NT2/D1 (cell line): ENCODE results near the gene OTOG.

Experiments used
- DNase-seq: peaks from one replicate; pipeline ENCODE4 v3.0.0-alpha.2; 2011; ENCODE audit warnings: low read depth, low spot score
- H3K27me3 ChIP-seq: 2 replicates; pipeline ENCODE4 v1.6.0; 2011; ENCODE audit warnings: mild to moderate bottlenecking; ENCODE audit not compliant: insufficient read length, insufficient read depth
- H3K36me3 ChIP-seq: 2 replicates; pipeline ENCODE4 v1.6.1; 2011; ENCODE audit warnings: mild to moderate bottlenecking, low read length, mixed read lengths; ENCODE audit not compliant: insufficient read depth, insufficient read length
- H3K4me1 ChIP-seq: 2 replicates; pipeline ENCODE4 v1.5.1; 2011; ENCODE audit not compliant: insufficient read depth, insufficient read length
- H3K4me3 ChIP-seq: 2 replicates; pipeline ENCODE4 v1.5.1; 2011; ENCODE audit warnings: low read depth; ENCODE audit not compliant: insufficient read length
- H3K9ac ChIP-seq: 2 replicates; pipeline ENCODE4 v1.6.0; 2011; ENCODE audit warnings: low read depth; ENCODE audit not compliant: insufficient read length
- H3K9me3 ChIP-seq: 2 replicates; pipeline ENCODE4 v1.5.1; 2011; ENCODE audit warnings: mild to moderate bottlenecking, low read length; ENCODE audit not compliant: insufficient read depth
- SUZ12 ChIP-seq: IDR thresholded peaks from 2 replicates; pipeline ENCODE4 v1.6.1; 2011; ENCODE audit not compliant: insufficient read length, insufficient read depth; ENCODE audit errors: extremely low read depth
- YY1 ChIP-seq: IDR thresholded peaks from 2 replicates; pipeline ENCODE4 v1.6.1; 2011; ENCODE audit not compliant: insufficient read length, insufficient read depth
- ZNF274 ChIP-seq: IDR thresholded peaks from 2 replicates; pipeline ENCODE4 v1.6.1; 2011; ENCODE audit warnings: mild to moderate bottlenecking, low read depth, low read length

Gene OTOG

GRCh38 chr11:17590463-17590862 lies 43.4 kb downstream of the OTOG start:
- no peak for DNase-seq
- TF ChIP-seq YY1 (no peak), SUZ12 (no peak), ZNF274 (no peak)
- H3K9ac ChIP-seq, result no peak overlapping the region
- peaks cover 23% of the 10 kb centered on the region for H3K27me3 ChIP-seq
- H3K4me3 ChIP-seq, result no peak overlapping the region
- no peaks in the 10 kb centered on the region for H3K4me1 ChIP-seq
- peaks cover 15% of the 10 kb centered on the region; the same call in 1 of the 2 replicates for H3K9me3 ChIP-seq
- no peaks in the 10 kb centered on the region for H3K36me3 ChIP-seq

- H3K36me3 ChIP-seq, result no peaks in the 10 kb centered on the region
- no peak for DNase-seq
- peaks cover 15% of the 10 kb centered on the region; the same call in 1 of the 2 replicates for H3K9me3 ChIP-seq
- no peaks in the 10 kb centered on the region for H3K4me1 ChIP-seq
- peaks cover 24% of the 10 kb centered on the region for H3K27me3 ChIP-seq
- no peak for TF ChIP-seq ZNF274
- TF ChIP-seq YY1, result no peak
- no peak for TF ChIP-seq SUZ12
- H3K9ac ChIP-seq, result no peak overlapping the region
- no peak overlapping the region for H3K4me3 ChIP-seq
These were observed 44.2 kb downstream of the OTOG start for GRCh38 chr11:17591293-17591692.

GRCh38 chr11:17593466-17594245 lies 46.6 kb downstream of the OTOG start:
- TF ChIP-seq ZNF274, result no peak
- no peak for TF ChIP-seq SUZ12
- no peak for TF ChIP-seq YY1
- Histone ChIP-seq H3K36me3 (no peaks in the 10 kb centered on the region), H3K27me3 (peaks cover 27% of the 10 kb centered on the region), H3K9me3 (peaks cover 15% of the 10 kb centered on the region; the same call in 1 of the 2 replicates), H3K4me1 (no peaks in the 10 kb centered on the region), H3K4me3 (no peak overlapping the region), H3K9ac (no peak overlapping the region)
- DNase-seq, result no peak

DNA sequence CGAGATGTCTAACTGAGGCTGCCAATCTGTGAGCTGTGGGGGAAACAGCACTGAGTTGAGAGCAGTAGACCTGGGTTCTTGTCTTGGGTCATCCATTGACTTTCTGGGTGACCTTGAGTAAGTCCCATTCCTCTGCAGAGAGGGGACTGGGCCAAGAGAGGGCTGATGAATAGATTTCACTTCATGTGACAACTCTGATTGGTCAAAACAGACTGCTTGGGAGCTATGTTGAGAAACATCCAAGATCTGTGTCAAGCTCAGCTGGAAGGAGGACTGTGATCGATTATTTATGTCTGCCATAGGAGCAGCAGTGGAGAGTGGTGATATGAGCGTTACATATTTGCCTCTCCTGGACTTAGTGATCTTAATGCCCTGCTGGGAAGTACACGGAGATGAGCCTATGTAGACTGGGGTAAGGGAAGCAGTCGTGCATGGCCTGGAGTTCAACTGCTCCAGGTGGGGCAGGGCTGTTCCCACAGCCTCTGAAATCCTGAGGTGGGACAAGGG lies 47.7 kb downstream of the OTOG start:
- H3K9ac ChIP-seq, result no peak overlapping the region
- H3K4me3 ChIP-seq, result no peak overlapping the region
- no peak for DNase-seq
- H3K36me3 ChIP-seq, result no peaks in the 10 kb centered on the region
- no peaks in the 10 kb centered on the region for H3K4me1 ChIP-seq
- peaks cover 15% of the 10 kb centered on the region; the same call in 1 of the 2 replicates for H3K9me3 ChIP-seq
- H3K27me3 ChIP-seq, result peaks cover 27% of the 10 kb centered on the region
- TF ChIP-seq ZNF274, result no peak
- TF ChIP-seq SUZ12, result no peak
- TF ChIP-seq YY1, result no peak

- no peak for TF ChIP-seq YY1
- TF ChIP-seq SUZ12, result no peak
- no peak for TF ChIP-seq ZNF274
- Histone ChIP-seq H3K9me3 (peaks cover 15% of the 10 kb centered on the region; the same call in 1 of the 2 replicates), H3K4me3 (no peak overlapping the region), H3K9ac (no peak overlapping the region), H3K36me3 (no peaks in the 10 kb centered on the region), H3K4me1 (no peaks in the 10 kb centered on the region), H3K27me3 (peaks cover 31% of the 10 kb centered on the region)
- no peak for DNase-seq
These were observed 48.7 kb downstream of the OTOG start for GRCh38 chr11:17595526-17596309.

DNA sequence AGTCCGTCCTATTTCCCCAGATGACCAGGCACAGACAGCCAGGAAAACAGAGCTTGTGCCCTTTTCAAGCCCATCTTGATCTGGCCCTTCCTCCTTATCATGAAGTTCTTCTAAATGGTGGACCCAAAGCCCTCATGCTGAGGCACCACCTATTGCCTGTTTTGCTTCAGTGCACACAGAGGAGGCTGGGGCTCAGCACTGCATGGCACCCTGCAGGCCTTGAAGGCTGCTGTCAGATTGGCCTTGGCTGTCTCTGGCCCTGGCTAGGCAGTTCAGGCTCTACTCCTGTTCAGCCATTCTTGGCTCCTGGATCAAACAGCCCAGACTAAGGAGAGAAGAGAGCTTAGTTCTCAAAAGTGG lies 49.2 kb downstream of the OTOG start:
- peaks cover 35% of the 10 kb centered on the region for H3K27me3 ChIP-seq
- no peak for DNase-seq
- no peak overlapping the region for H3K9ac ChIP-seq
- TF ChIP-seq YY1 (no peak), SUZ12 (no peak), ZNF274 (no peak)
- peaks cover 15% of the 10 kb centered on the region; the same call in 1 of the 2 replicates for H3K9me3 ChIP-seq
- H3K4me1 ChIP-seq, result no peaks in the 10 kb centered on the region
- H3K4me3 ChIP-seq, result no peak overlapping the region
- no peaks in the 10 kb centered on the region for H3K36me3 ChIP-seq

GRCh38 chr11:17596711-17597110 lies 49.7 kb downstream of the OTOG start:
- Histone ChIP-seq H3K4me1 (peaks cover 2% of the 10 kb centered on the region), H3K36me3 (no peaks in the 10 kb centered on the region), H3K9ac (no peak overlapping the region), H3K9me3 (peaks cover 15% of the 10 kb centered on the region; the same call in 1 of the 2 replicates), H3K4me3 (no peak overlapping the region), H3K27me3 (peaks cover 35% of the 10 kb centered on the region)
- TF ChIP-seq ZNF274 (no peak), SUZ12 (no peak), YY1 (no peak)
- no peak for DNase-seq
